CD14-positive monocyte (primary cell): Measurements from ENCODE around the gene IFRD1. TPM values are rescaled to one million over a fixed set of nuclear protein-coding genes. Genes with fewer than 3 reads are reported as not detected.
A peak's percentile ranks its signal among the peaks of the same experiment; 100 is the strongest.

ENCODE experiments used
- DNase-seq, 3 donors: peaks; one replicate each; pipeline ENCODE4 v3.0.0-alpha.2; 2011 to 2022
- H2AFZ ChIP-seq: 2 replicates; pipeline ENCODE4 v1.6.0; 2012; ENCODE audit warnings: mild to moderate bottlenecking, low read depth, low read length, inconsistent platforms; ENCODE audit not compliant: insufficient read depth, poor library complexity, severe bottlenecking
- H3K27ac ChIP-seq, 2 donors: 1 replicate in 1 of 2; 2 replicates in 1 of 2; pipeline ENCODE4 v1.5.1; 2012 to 2013; ENCODE audit warnings: low read length in 2 of 2, control low read depth in 1 of 2, inconsistent platforms in 1 of 2, low read depth in 1 of 2, mild to moderate bottlenecking in 1 of 2
- H3K27me3 ChIP-seq, 2 donors: one replicate each; pipeline versions ENCODE4 v1.6.0 to v1.6.1; 2011 to 2013; ENCODE audit warnings: low read length in 2 of 2; ENCODE audit not compliant: control insufficient read depth in 2 of 2, insufficient read depth in 2 of 2
- H3K36me3 ChIP-seq, 2 donors: replicated peaks in 1 of 2; 1 replicate in 1 of 2; 2 replicates in 1 of 2; pipeline versions ENCODE4 v1.5.1 to v1.6.1; 2012 to 2013; ENCODE audit warnings: low read length in 2 of 2, control low read depth in 1 of 2, inconsistent platforms in 1 of 2, mild to moderate bottlenecking in 1 of 2; ENCODE audit not compliant: insufficient read depth in 2 of 2, control insufficient read depth in 1 of 2
- H3K4me1 ChIP-seq, 2 donors: 1 replicate in 1 of 2; 2 replicates in 1 of 2; pipeline versions ENCODE4 v1.5.1 to v1.6.1; 2012 to 2013; ENCODE audit warnings: low read length in 2 of 2, control low read depth in 1 of 2, inconsistent platforms in 1 of 2, mild to moderate bottlenecking in 1 of 2, moderate library complexity in 1 of 2; ENCODE audit not compliant: insufficient read depth in 2 of 2, control insufficient read depth in 1 of 2
- H3K4me2 ChIP-seq: replicated peaks from 2 replicates; pipeline ENCODE3; 2012; ENCODE audit warnings: low read length, moderate library complexity, mild to moderate bottlenecking; ENCODE audit not compliant: poor library complexity, severe bottlenecking; ENCODE audit errors: extremely low read depth
- H3K4me3 ChIP-seq, 3 experiments: fragments of 200-600 bp in 1 of 3; sonication (generic) in 1 of 3; replicated peaks in 1 of 3; 1 replicate in 2 of 3; 2 replicates in 1 of 3; pipeline ENCODE4 v1.5.1; 2011 to 2013; ENCODE audit warnings: low read length in 3 of 3, mild to moderate bottlenecking in 3 of 3, control low read depth in 2 of 3, low read depth in 2 of 3, inconsistent platforms in 1 of 3, moderate library complexity in 1 of 3
- H3K79me2 ChIP-seq: 2 replicates; pipeline ENCODE4 v1.6.0; 2012; ENCODE audit warnings: mild to moderate bottlenecking, control low read depth, inconsistent platforms, low read length, moderate library complexity; ENCODE audit not compliant: insufficient read depth
- H3K9ac ChIP-seq: 2 replicates; pipeline ENCODE4 v1.6.0; 2017; ENCODE audit warnings: low read length, mild to moderate bottlenecking; ENCODE audit not compliant: insufficient read depth, poor library complexity, severe bottlenecking
- H3K9me3 ChIP-seq, 2 donors: replicated peaks in 1 of 2; 1 replicate in 1 of 2; 2 replicates in 1 of 2; pipeline versions ENCODE4 v1.5.1 to v1.6.1; 2012 to 2013; ENCODE audit warnings: low read length in 2 of 2, control low read depth in 1 of 2; ENCODE audit not compliant: control insufficient read depth in 1 of 2, insufficient read depth in 1 of 2
- H4K20me1 ChIP-seq: 2 replicates; pipeline ENCODE4 v1.6.0; 2012; ENCODE audit warnings: mild to moderate bottlenecking, low read length, control low read depth, moderate library complexity; ENCODE audit not compliant: insufficient read depth
- H3K27ac Mint-ChIP-seq, 7 donors: one replicate each; pipeline ENCODE4 v1.8.0; 2020; ENCODE audit warnings: mild to moderate bottlenecking in 7 of 7, mixed read lengths in 7 of 7, moderate library complexity in 6 of 7, inconsistent platforms in 2 of 7
- H3K27me3 Mint-ChIP-seq, 3 donors: one replicate each; pipeline ENCODE4 v1.8.0; 2021 to 2022; ENCODE audit warnings: low read depth in 3 of 3, mild to moderate bottlenecking in 3 of 3, mixed read lengths in 3 of 3, moderate library complexity in 3 of 3, inconsistent platforms in 1 of 3
- H3K36me3 Mint-ChIP-seq, 2 donors: one replicate each; pipeline ENCODE4 v1.8.0; 2020; ENCODE audit warnings: mixed read lengths in 2 of 2, inconsistent platforms in 1 of 2, mild to moderate bottlenecking in 1 of 2
- H3K4me1 Mint-ChIP-seq: one replicate; pipeline ENCODE4 v1.8.0; 2020; ENCODE audit warnings: mild to moderate bottlenecking, mixed read lengths
- H3K4me3 Mint-ChIP-seq, 2 donors: one replicate each; pipeline ENCODE4 v1.8.0; 2020; ENCODE audit warnings: mild to moderate bottlenecking in 2 of 2, mixed read lengths in 2 of 2, moderate library complexity in 1 of 2
- H3K9me3 Mint-ChIP-seq, 7 donors: one replicate each; pipeline ENCODE4 v1.8.0; 2020 to 2022; ENCODE audit warnings: mixed read lengths in 7 of 7, mild to moderate bottlenecking in 6 of 7, moderate library complexity in 6 of 7, inconsistent platforms in 2 of 7
- CTCF ChIP-seq: fragments of 200-600 bp; IDR thresholded peaks from one replicate; pipeline ENCODE4 v1.8.0; 2022; ENCODE audit warnings: antibody characterized with exemption, mild to moderate bottlenecking
- WGBS: methylation state at CpG from one replicate; pipeline ENCODE4 v1.1.5; 2013; ENCODE audit warnings: missing lambda C conversion rate; ENCODE audit not compliant: insufficient coverage; 5-methylcytosine and 5-hydroxymethylcytosine counted together
- intact Hi-C, 2 donors: fragments of 100-400 bp; cut with micrococcal nuclease; formaldehyde crosslinking; loops; one replicate each; pipeline versions ENCODE4 v1.15.0 to v1.15.1; 2023
- polyA plus RNA-seq, 3 donors: library from polyadenylated mRNA; depleted of rRNA in 1 of 3; unstranded in 2 of 3; stranded (reverse) in 1 of 3; fragments of 300-500 nt in 2 of 3; fragments of >200 nt in 1 of 3; fragmentation: Illumina TruSeq in 2 of 3; gene quantifications; 1 replicate in 2 of 3; 2 replicates in 1 of 3; pipeline ENCODE4 v1.2.3, GENCODE V29; 2012 to 2021

IFRD1 gene
- polyA plus RNA-seq, 3 donors: 13.6 to 81.6 (median 18.7) TPM

GRCh38 chr7:112442210-112442609 lies 8.1 kb upstream of the IFRD1 start:
- no peaks in the 10 kb centered on the region for H3K27me3 Mint-ChIP-seq
- no peak for DNase-seq
- Histone ChIP-seq H3K36me3 (no peaks in the 10 kb centered on the region), H3K79me2 (no peaks in the 10 kb centered on the region), H2AFZ (no peak overlapping the region), H3K4me3 (no peak overlapping the region), H3K4me2 (no peak overlapping the region), H3K27ac (no peak overlapping the region), H3K4me1 (peaks cover 7 to 8% of the 10 kb centered on the region in 2 donors), H4K20me1 (no peaks in the 10 kb centered on the region), H3K27me3 (no peaks in the 10 kb centered on the region), H3K9ac (no peak overlapping the region), H3K9me3 (no peaks in the 10 kb centered on the region)
- intact Hi-C loops: no loop called here
- peaks cover 12% of the 10 kb centered on the region for H3K4me1 Mint-ChIP-seq
- WGBS: 92% methylated on average over 1 of the region's 2 CpGs
- no peak overlapping the region for H3K27ac Mint-ChIP-seq
- no peaks in the 10 kb centered on the region for H3K9me3 Mint-ChIP-seq
- TF ChIP-seq CTCF: no peak
- no peak overlapping the region for H3K4me3 Mint-ChIP-seq
- no peaks in the 10 kb centered on the region for H3K36me3 Mint-ChIP-seq

- WGBS: no CpG with 5 or more reads among the region's 3 CpGs
- Histone ChIP-seq H3K79me2 (no peaks in the 10 kb centered on the region), H3K27me3 (no peaks in the 10 kb centered on the region), H3K9ac (no peak overlapping the region), H3K9me3 (no peaks in the 10 kb centered on the region), H3K4me1 (peaks cover 7 to 10% of the 10 kb centered on the region in 2 donors), H3K36me3 (no peaks in the 10 kb centered on the region), H3K27ac (no peak overlapping the region), H4K20me1 (no peaks in the 10 kb centered on the region), H3K4me3 (no peak overlapping the region), H3K4me2 (no peak overlapping the region), H2AFZ (no peak overlapping the region)
- peak overlapping the region in 3 of 7 donors; percentile 86 to 89 (median 87) for H3K27ac Mint-ChIP-seq
- intact Hi-C loops: no loop called here
- no peak for TF ChIP-seq CTCF
- DNase-seq: no peak
- peaks cover 20% of the 10 kb centered on the region for H3K4me1 Mint-ChIP-seq
- H3K4me3 Mint-ChIP-seq: no peak overlapping the region
- H3K27me3 Mint-ChIP-seq: peaks cover 0 to 2% (median 0%) of the 10 kb centered on the region in 3 donors
- no peaks in the 10 kb centered on the region for H3K36me3 Mint-ChIP-seq
- H3K9me3 Mint-ChIP-seq: no peaks in the 10 kb centered on the region
Observed at GRCh38 chr7:112444505-112444904, 5.8 kb upstream of the IFRD1 start.
